HG03175 (cell line): Measurements from ENCODE around the gene PACRGL.

Source experiments
- ATAC-seq: cut with Tn5 transposase; IDR thresholded peaks from one replicate; pipeline ENCODE4 v1.9.1; 2021; ENCODE audit warnings: mild to moderate bottlenecking, moderate library complexity; ENCODE audit not compliant: unreplicated experiment

The PACRGL gene

DNA sequence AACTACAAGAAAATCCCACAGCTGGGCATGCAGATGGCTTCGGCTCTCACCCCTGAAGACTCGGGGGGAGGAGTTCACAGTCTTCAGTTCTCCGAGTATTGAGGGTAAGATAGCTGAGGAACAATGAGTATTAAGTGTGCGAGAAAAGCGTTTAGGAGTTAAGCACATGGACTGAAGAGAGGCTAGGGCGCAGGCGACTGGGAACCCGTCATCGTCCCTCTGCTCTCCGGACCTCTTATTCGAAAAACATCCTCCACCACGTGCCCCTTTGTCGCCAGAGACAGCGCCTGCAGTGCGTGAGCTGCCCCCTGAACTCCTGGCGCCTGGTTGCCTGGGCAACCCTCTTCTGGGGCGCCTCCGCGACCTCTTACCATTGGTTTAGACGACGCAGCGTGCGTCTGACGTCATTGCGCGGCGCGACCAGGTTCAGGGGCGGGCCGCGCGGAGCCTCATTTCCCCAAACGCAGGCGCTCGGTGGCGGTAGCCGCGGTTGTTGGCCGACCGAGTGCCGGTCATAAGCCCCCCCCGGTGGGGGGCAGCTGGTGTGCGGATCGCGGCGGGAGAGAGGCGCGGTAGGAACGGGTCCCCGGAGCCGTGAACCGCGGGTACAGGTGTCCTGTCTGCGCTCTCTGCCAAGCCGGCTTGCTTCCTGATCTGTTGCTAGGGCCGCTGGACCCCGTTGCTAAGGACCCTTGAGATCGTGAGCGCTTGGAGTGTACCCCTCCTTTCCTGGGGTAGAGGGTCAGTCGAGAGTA lies at the start of gene PACRGL:
Gene PACRGL (plus strand): TSS at position 452 of the 755 bp plus-strand sequence. CDS start 4,024 bp downstream, outside the sequence.
- peak; percentile 99 for ATAC-seq

DNA sequence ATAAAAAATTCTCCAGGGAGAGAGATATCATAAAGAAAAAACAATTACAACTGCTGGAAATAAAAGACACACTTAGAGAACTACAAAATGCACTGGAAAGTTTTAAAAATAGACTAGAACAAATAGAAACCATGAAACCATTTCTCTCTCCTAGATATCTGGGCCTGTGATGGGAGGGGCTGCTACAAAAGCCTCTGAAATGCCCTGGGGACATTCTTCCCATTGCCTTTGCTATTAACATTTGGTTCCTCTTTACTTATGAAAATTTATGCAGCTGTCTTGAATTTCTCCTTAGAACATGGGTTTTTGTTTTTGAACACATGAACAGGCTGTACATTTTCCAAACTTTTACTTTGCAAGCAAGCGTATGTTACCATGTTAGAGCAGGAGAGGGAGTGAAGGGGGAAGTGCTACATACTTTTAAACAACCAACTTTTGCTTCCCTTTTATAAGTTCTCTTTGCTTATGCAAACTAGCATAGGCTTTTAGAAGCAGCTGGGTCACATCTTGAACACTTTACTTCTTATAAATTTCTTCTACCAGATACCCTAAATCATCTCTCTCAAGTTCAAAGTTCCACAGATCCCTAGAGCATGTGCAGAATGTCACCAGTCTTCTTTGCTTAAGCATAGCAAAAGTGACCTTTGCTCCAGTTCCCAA lies 47.9 kb upstream of the PACRGL start:
- ATAC-seq, result no peak

DNA sequence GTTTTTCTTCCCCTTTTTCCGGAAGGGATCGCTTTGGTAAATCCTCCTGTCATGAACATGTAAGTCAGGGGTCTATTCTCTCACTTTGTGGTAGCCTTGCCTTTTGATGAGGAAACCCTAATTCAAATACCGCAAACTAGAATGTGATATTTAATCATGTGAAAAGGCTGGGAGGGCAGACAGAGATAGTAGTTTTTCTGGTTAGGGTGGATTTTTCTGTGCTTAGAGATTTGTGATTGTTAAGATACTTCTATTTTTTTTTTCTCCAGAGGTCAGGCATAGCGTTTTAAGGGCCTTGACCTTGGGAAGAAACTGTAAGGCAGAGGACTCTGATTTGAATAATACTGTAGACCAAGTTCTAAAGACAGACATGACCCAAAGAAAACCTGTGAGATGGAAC lies 41.8 kb upstream of the PACRGL start:
- ATAC-seq, result no peak

DNA sequence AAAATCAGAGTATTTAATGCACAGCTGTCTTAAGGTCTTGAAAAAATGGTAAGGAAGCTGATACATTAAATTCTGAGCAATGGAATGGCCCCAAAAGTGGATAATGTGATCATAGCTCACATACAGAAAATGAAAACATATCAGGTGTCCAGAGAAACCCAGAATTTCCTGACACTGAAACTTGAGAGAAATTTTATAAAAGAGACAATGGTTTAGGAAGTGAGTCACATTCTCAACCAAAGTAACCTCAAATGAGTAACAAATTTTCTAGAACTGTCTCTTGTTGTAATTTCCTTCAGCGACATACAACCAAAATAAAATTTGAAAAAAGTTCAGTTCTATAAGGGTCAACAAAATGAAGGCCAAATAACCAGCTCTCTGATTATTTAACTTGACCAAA lies 37.4 kb upstream of the PACRGL start:
- ATAC-seq, result no peak

DNA sequence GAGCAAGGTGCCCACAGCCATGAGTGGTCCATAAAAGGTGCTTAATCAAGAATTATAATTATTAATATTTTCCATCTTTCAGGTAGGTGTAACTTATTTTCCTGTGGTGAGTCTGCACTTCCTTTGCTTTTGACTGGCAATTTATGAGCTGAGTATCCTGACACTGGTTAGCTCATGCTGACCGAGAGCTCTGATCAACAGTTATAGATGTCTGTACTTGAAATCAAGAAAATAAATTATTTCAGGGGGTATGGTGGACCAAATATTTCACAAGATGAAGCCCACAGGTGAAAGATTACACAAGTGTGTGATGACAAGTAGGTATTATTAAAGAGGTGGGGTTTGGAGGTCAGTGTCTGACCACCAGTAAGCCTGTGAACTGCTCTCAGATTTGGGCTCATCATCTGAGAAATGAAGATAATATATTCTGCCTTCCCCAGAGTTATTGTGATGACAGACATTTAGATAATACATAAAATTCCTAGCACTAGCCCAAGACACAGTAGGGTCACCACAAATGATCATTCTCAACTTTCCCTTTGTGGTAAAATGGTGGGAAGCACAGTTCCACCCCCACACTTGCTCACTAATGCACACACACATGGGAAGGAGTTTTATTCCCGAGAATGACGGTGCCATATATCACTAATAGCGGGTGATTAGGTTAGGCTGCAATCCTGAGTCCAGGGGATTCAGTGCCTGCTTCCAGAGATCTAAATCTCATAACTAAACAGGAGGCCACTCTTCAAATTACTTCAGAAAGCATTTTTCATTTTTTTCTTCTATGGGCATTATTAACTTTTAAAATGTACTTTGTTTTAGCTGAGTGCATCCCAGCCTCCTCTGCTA lies 34.0 kb upstream of the PACRGL start:
- no peak for ATAC-seq

DNA sequence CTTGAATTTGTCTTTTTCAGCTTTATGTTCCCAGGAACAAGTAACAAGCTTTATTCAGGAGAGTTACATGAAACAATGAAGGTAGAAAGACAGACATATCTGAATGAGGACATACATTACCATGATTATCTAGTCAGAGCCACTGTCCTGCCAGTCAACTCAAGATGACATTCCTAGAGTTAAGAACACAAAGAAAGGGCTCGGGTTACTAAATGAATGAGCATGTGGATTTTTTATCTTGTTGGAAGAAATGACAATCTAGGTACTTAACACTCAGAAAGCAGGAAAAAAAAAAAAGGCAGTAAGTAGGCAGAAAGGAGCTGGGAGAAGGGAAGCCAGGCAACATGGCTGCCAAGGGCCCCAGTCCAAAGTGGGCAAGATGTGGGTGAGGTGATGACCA lies 28.0 kb upstream of the PACRGL start:
- ATAC-seq, result no peak

DNA sequence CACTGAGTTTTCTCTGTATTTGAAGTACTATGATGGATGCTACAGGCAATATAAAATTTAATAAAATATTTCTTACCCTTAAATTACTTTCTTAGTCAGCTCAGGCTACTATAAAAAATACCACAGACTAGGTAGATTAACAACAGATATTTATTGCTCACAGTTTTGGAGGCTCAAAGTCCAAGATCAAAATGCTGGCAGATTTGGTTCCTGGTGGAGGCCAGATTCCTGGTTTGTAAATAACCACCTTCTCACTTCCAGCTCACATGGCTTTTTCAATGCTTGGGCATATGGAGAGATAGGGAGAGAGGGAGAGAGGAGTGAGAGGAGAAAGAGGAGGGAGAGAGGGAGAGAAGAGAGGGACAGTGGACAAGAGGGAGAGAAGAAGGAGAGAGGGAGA lies 24.5 kb upstream of the PACRGL start:
- ATAC-seq, result no peak

DNA sequence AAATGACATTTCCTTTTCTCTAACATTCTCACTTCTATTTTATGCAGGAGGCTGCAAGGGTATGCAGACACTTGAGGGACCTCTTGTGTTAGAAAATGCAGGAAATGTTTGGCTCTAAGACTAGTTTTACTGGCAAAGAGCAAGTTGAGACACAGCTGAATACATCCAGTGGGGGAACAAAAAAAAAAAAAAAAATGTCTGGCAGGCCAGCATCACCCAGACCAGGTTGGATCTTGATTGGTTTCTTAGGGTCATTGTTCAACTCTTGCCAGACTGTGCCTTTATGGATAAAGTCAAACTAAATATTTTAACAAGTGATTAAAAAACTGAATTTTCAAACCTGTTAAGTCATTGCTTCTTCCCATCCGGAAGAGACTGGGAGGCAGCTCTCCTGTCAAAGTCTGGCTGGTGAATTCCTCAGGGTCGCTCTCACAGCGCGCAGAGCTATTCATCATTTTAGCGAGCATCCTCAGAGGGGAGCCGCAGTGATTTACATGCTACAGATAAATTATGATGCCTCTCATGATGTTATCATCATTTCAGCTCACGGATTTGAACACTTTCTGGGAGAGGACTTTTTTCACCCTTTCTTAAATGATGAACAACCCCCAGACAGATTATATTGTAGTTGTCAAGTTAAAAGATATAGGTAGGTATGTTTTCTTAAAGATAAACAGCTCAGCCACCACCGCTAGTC lies 23.6 kb upstream of the PACRGL start:
- ATAC-seq, result no peak

DNA sequence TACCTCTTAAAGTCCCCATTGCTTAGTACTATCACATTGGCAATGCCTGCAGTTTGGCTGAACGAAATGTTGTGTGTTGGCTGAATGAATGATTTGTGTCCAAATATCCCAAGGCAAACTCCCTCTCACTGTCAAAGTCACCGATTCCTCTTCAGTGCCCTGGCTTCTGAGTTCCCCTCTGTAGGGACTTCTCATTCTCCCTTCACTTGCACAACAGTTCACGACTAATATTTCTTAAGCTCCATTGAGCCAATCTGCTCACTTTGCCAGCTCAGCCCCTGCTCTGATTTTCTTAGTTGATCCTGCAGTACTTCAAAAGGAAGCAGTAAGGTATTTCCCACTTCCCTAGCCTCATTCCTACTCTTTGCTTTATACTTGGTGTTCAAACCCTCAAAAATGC lies 21.9 kb upstream of the PACRGL start:
- ATAC-seq, result no peak

DNA sequence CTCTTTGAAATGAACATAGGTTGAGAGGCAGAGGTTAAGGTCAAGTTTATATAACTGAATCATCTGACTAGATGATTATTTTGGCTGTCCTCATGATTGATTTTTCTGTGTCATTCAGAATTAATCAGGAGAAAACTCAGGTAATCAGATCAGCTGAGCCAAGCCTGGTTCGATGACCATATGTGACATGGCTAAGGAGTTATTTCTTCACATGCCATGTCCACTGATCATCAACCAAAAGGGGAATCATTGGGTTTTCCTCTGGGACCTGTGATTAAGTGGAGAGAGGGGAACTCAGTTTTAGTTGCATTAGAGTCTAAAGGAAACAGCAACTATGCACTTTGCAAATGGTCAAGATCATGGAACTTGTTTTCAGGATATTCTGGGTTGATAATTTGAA lies 20.3 kb upstream of the PACRGL start:
- ATAC-seq, result no peak

DNA sequence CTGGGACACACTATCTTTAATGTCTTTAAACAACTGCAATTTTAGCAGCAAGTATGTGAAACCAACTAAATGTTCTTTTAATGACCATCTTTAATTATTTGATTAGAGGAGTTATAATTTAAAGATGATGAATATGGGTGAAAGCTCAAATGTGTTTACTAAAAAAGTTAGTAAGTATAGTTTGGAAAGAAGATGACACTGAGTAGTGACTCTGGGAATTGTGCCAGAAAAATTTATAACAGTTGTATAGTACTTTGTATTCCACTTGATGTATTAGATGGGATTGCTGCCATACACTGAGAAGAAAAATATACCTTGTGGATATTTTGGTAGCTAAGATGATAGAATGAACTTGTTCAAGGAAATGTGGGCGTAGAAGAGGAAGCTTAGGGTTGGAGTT lies 19.5 kb upstream of the PACRGL start:
- ATAC-seq, result no peak

DNA sequence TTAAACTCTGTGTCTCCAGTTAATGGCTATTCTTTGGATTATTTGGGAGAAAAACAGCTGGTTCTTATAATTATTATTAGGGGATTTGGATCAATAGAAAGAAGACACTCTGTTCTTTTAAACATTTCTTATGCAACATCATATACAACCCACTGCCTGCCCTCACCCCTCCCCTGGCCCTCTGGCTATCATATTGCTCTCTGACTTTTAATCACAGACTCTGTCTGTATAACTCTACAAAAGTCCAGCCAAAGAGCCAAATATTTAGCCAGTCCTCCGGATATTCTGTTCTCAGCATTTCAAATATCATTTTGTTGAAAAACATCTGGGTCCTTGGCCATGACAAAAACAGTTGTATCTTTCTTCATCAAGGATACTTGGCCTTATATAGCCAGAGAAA lies 19.0 kb upstream of the PACRGL start:
- ATAC-seq, result no peak

DNA sequence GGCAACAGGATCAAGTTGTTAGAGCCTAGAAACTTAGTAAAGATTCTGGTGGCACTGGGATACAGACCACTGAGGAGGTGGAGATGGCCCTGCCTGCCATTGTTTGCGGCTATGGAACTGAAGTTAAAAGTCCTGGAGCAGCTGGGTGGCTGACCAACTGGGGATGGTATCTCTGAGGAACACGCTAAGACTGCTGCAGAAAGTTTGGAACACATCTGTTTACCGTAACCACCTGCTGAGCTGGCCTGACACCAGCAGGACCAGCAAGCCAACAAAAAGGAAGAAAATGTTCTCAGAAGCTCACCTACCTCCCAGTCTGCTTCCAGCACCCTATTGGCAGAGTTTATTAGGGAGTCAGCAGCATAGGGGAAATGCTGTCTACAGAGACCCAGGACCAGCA lies 17.4 kb upstream of the PACRGL start:
- ATAC-seq, result no peak

DNA sequence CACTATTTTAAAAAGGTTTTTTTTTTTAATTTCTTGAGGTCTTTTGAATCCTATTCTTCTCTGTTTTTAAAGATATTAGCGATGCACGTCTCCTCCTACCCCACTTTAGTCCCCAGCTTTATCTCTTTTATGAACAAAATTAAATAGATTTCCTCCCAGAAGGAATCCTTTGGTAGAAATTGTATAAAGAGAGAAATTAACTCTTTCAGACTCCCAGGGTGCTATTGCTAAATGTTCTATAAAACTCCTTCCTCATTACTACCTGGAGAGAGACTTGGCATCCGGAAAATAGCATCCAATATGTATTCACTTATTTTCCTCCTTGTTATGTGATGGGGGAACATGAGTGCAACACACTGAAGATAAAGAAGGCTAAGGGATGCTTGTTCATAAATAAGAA lies 16.5 kb upstream of the PACRGL start:
- no peak for ATAC-seq

DNA sequence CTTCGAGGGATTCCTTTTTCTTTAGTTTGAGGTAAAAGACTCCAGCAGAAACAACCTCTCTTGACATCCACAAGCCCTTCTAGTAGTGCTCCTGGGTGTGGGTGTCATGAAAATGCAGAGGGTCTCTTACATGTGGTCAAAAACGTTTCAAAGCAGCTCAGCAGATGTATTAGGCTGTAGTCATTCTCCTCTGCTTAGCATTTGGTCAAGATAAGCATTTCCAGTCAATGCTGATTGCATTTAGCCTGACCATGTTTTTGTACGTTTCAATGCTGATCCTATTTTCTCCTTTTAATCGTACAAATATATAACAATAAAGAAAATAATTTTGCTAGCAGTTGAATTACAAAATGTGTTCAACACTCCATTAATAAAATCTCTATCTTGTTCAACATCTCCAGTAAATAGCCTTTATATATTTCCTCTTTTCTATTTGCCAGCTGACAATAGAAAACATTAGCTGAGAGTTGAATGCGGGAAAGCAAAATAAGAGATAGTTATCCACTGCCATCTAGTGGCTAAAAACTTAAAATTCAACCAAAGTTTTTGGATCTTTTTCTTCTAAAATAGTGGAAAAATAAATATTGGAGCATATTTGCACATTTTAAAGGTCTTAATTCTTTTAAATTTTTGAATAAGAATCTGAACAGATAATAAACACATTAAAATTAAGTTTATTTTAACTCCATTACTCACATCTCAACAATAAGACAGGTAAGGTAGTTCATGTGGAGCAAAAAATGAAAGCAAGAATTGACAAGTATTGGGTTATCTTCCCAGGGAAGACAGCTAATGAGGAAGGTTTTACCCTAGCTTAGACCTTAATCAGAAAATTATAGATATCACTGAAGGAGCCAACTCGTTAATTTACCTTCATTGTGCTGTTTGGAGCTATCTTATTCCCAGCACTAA lies 15.2 kb upstream of the PACRGL start:
- ATAC-seq, result no peak

DNA sequence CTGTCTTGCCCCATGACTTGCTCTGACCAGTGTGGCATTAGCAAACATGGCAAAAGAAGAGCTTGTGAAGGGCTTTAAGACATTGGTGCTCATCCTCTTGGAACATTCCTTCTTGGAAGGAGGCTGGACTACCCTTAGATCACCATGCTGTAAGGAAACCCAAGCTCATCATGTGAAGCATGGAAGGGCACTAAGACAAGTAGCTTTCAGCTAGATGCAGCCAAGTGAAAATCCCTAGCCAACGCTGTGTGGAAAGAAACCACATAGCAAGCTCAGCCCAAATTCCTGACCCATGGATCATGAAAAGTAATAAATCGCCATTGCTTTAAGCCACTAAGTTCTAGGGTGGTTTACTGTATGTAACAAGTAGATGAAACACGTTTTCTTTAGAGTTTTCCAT lies 12.4 kb upstream of the PACRGL start:
- no peak for ATAC-seq

DNA sequence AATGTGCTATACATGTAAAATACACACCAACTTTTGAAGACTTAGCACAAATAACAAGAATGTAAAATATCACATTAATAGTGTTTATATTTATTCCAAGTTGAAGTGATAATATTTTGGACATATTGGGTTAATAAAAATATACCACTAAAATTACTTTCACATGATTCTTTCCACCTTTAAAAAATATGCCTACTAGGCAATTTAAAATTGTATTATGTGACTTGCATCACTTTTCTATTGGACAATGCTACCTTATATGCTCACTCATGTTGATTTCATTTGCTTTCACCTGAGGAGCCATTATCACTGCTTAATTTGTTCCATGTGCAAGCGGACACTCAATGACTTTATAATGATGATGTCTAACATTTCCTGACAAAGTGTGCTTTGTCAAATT lies 3.4 kb upstream of the PACRGL start:
- no peak for ATAC-seq

DNA sequence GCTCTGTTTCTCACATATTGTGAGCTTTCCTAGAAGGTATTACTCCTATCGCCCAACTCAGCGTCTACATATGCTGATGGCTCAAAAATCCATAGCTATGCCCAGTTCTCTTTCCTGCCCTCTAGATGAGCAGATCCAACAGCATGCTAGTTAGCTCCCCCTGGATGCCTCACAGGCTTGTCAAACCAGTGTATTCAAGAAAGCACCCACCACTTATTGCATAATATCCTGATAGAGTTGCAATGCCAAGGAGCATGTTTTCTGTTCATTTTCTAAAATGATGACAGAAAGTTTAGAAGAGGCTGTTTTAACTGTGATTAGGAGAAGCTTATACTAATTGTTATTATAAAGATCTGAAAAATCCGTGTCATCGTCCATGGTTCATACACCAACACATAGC lies 1.9 kb upstream of the PACRGL start:
- ATAC-seq, result no peak

DNA sequence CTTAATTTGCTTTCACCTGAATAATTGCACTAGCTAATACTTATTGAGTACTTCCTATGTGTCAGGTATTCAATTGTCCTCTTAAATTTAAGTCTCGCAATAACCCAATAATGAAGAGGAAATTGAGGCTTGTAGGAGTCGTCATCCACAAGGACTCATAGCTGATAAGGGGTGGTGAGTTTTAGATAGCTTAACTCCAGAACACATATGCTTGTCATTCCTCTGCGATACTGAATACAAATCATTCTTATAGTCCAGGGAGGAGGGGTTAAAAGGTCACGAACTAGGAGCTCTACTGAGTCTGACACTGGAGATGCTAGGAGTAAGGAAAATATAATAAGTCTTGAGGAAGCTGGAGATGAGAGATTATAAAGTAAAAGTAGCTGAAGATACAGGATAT lies 1.4 kb upstream of the PACRGL start:
- no peak for ATAC-seq

DNA sequence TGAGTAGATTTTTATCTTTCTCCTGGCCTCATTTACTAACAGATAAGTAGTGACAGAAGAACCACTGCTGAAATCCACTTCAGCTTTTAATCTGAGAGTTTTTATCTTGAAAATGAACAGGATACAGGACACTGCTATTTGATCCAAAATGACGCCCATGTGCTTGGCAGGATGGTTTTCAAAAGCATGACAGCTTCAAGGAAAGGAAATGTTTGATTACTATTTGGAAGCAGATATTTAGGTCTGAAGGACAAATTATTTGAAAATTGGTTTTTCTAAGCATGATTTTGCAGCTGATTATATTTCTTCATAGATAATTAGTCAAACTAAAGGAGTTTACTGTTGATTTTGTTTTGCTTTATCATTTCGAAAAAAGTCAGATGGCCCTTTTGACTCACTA lies 11.1 kb downstream of the PACRGL start:
- ATAC-seq, result no peak
